Midbrain (tissue), 1 donor: Measurements from ENCODE around the gene CSNK1G2.

Source experiments
- DNase-seq: peaks from one replicate; lab custom pipeline; 2025; lab: John Stamatoyannopoulos, UW

Gene CSNK1G2

GRCh38 chr19:1944088-1944915, 3.3 kb downstream of the CSNK1G2 start:
- DNase-seq: no peak

GRCh38 chr19:1944916-1945561, 4.1 kb downstream of the CSNK1G2 start:
- no peak for DNase-seq

- DNase-seq: no peak
Measured at GRCh38 chr19:1945899-1946298, 4.9 kb downstream of the CSNK1G2 start.

GRCh38 chr19:1947651-1948209, 6.8 kb downstream of the CSNK1G2 start:
- DNase-seq: no peak

- no peak for DNase-seq
Measured at GRCh38 chr19:1949304-1950101, 8.5 kb downstream of the CSNK1G2 start.

GRCh38 chr19:1950640-1951039, 9.7 kb downstream of the CSNK1G2 start:
- DNase-seq: no peak

- DNase-seq: no peak
Measured at GRCh38 chr19:1952635-1953034, 11.7 kb downstream of the CSNK1G2 start.

GRCh38 chr19:1953037-1953436, 12.1 kb downstream of the CSNK1G2 start:
- DNase-seq: no peak

GRCh38 chr19:1953441-1954094, 12.6 kb downstream of the CSNK1G2 start:
- no peak for DNase-seq

- DNase-seq: no peak
Measured at GRCh38 chr19:1954532-1954933, 13.6 kb downstream of the CSNK1G2 start.

GRCh38 chr19:1955171-1956121, 14.5 kb downstream of the CSNK1G2 start:
- no peak for DNase-seq

- no peak for DNase-seq
Measured at GRCh38 chr19:1956122-1956494, 15.1 kb downstream of the CSNK1G2 start.

- peak; percentile 93 for DNase-seq
Measured at GRCh38 chr19:1956868-1957492, 16.0 kb downstream of the CSNK1G2 start.

- no peak for DNase-seq
Measured at GRCh38 chr19:1957562-1958248, 16.7 kb downstream of the CSNK1G2 start.

- DNase-seq: no peak
Measured at GRCh38 chr19:1959928-1960589, 19.1 kb downstream of the CSNK1G2 start.

GRCh38 chr19:1961000-1961883, 20.3 kb downstream of the CSNK1G2 start:
- no peak for DNase-seq

- no peak for DNase-seq
Measured at GRCh38 chr19:1962674-1963073, 21.7 kb downstream of the CSNK1G2 start.

GRCh38 chr19:1967087-1967608, 26.2 kb downstream of the CSNK1G2 start:
- DNase-seq: no peak
